Smooth muscle cell (in vitro differentiated cells): Measurements from ENCODE around the gene DLX3. TPM values are rescaled to one million over a fixed set of nuclear protein-coding genes. Genes with fewer than 3 reads are reported as not detected.

Experiments
- DNase-seq: peaks from one replicate; lab custom pipeline; 2025; ENCODE audit not compliant: unreplicated experiment; lab: John Stamatoyannopoulos, UW
- H2AFZ ChIP-seq: fragments of 200-600 bp; sonication (generic); 2 replicates; pipeline ENCODE4 v1.6.0; 2016; ENCODE audit warnings: antibody characterized with exemption, low read depth, mild to moderate bottlenecking
- H3F3A ChIP-seq: fragments of 200-600 bp; sonication (generic); 2 replicates; pipeline ENCODE4 v1.6.0; 2017; ENCODE audit warnings: antibody characterized with exemption, low read depth
- H3K27ac ChIP-seq: fragments of 200-600 bp; sonication (generic); 2 replicates; pipeline ENCODE4 v1.5.1; 2016; ENCODE audit warnings: low read depth, mild to moderate bottlenecking
- H3K27me3 ChIP-seq: fragments of 200-600 bp; sonication (generic); 2 replicates; pipeline ENCODE4 v1.6.1; 2016; ENCODE audit warnings: low read depth, mild to moderate bottlenecking
- H3K36me3 ChIP-seq: fragments of 200-600 bp; sonication (generic); 2 replicates; pipeline ENCODE4 v1.5.1; 2016; ENCODE audit warnings: low read depth
- H3K4me1 ChIP-seq: fragments of 200-600 bp; sonication (generic); 2 replicates; pipeline ENCODE4 v1.5.1; 2016; ENCODE audit warnings: low read depth
- H3K4me2 ChIP-seq: fragments of 200-600 bp; sonication (generic); 2 replicates; pipeline ENCODE4 v1.6.0; 2016; ENCODE audit warnings: mild to moderate bottlenecking
- H3K4me3 ChIP-seq: fragments of 200-600 bp; sonication (generic); 2 replicates; pipeline ENCODE4 v1.5.1; 2016; ENCODE audit warnings: mild to moderate bottlenecking
- H3K79me2 ChIP-seq: fragments of 200-600 bp; sonication (generic); 2 replicates; pipeline ENCODE4 v1.6.0; 2016; ENCODE audit warnings: low read depth, mild to moderate bottlenecking
- H3K9ac ChIP-seq: fragments of 200-600 bp; sonication (generic); 2 replicates; pipeline ENCODE4 v1.6.0; 2016; ENCODE audit warnings: low read depth
- H3K9me3 ChIP-seq: fragments of 200-600 bp; sonication (generic); replicated peaks from 2 replicates; pipeline ENCODE4 v1.5.1; 2016; ENCODE audit warnings: low read depth
- H4K20me1 ChIP-seq: fragments of 200-600 bp; sonication (generic); 2 replicates; pipeline ENCODE4 v1.6.0; 2016; ENCODE audit warnings: low read depth
- CTCF ChIP-seq: fragments of 200-600 bp; sonication (generic); IDR thresholded peaks from 2 replicates; pipeline ENCODE4 v1.5.1; 2017; ENCODE audit warnings: borderline replicate concordance, mild to moderate bottlenecking, antibody characterized with exemption; ENCODE audit not compliant: insufficient read depth, poor library complexity, severe bottlenecking
- WGBS: methylation state at CpG from one replicate; pipeline ENCODE4 v1.1.7; 2016; ENCODE audit warnings: low lambda C conversion rate; 5-methylcytosine and 5-hydroxymethylcytosine counted together
- polyA plus RNA-seq: library from polyadenylated mRNA; unstranded; fragments of >200 nt; fragmentation: Nextera tagmentation; extraction: Ambion mirVana; gene quantifications from 2 replicates; pipeline ENCODE4 v1.2.1, GENCODE V29; 2016
- total RNA-seq: library from RNA; depleted of rRNA; stranded (reverse); fragments of >200 nt; gene quantifications from 2 replicates; pipeline ENCODE4 v1.2.3, GENCODE V29; 2014

Gene DLX3
- total and polyA plus RNA-seq, 2 experiments from 2014 or later: 1.4 to 9.7 TPM

GRCh38 chr17:50026046-50026675 lies 31.1 kb upstream of the DLX3 start:
- no peak for TF ChIP-seq CTCF
- Histone ChIP-seq H3F3A (peaks cover 4% of the 10 kb centered on the region), H3K9me3 (no peaks in the 10 kb centered on the region), H3K4me3 (no peak overlapping the region), H3K9ac (no peak overlapping the region), H3K4me2 (no peak overlapping the region), H3K36me3 (no peaks in the 10 kb centered on the region), H2AFZ (no peak overlapping the region), H4K20me1 (no peaks in the 10 kb centered on the region), H3K27me3 (peaks cover 4% of the 10 kb centered on the region), H3K79me2 (no peaks in the 10 kb centered on the region), H3K27ac (no peak overlapping the region), H3K4me1 (peaks cover 19% of the 10 kb centered on the region)
- no peak for DNase-seq
- WGBS: 80% methylated on average over 8 of the region's 8 CpGs

- Histone ChIP-seq H3K27ac (no peak overlapping the region), H3K36me3 (no peaks in the 10 kb centered on the region), H3K4me1 (peaks cover 19% of the 10 kb centered on the region), H3F3A (peaks cover 4% of the 10 kb centered on the region), H3K79me2 (no peaks in the 10 kb centered on the region), H3K9me3 (no peaks in the 10 kb centered on the region), H2AFZ (no peak overlapping the region), H3K27me3 (peaks cover 7% of the 10 kb centered on the region), H3K4me2 (no peak overlapping the region), H3K9ac (no peak overlapping the region), H4K20me1 (no peaks in the 10 kb centered on the region), H3K4me3 (no peak overlapping the region)
- 49% methylated on average over 7 of the region's 7 CpGs for WGBS
- no peak for TF ChIP-seq CTCF
- no peak for DNase-seq
These were observed 29.8 kb upstream of the DLX3 start for GRCh38 chr17:50024808-50025207.

- Histone ChIP-seq H3K4me3 (no peak overlapping the region), H3K27me3 (peaks cover 8% of the 10 kb centered on the region), H3K79me2 (no peaks in the 10 kb centered on the region), H3K4me2 (no peak overlapping the region), H3K9ac (no peak overlapping the region), H3K9me3 (no peaks in the 10 kb centered on the region), H2AFZ (no peak overlapping the region), H3K36me3 (no peaks in the 10 kb centered on the region), H3K4me1 (peaks cover 15% of the 10 kb centered on the region), H4K20me1 (no peaks in the 10 kb centered on the region), H3K27ac (no peak overlapping the region), H3F3A (peaks cover 4% of the 10 kb centered on the region)
- no peak for TF ChIP-seq CTCF
- WGBS: 77% methylated on average over 8 of the region's 8 CpGs
- DNase-seq: no peak
These were observed 28.5 kb upstream of the DLX3 start for GRCh38 chr17:50023520-50023919.
